GM12873 (cell line): ENCODE data around the gene LCE3E.

ENCODE experiments used
- TF ChIP-seq, protein P1 (sequence below): IDR thresholded peaks from 2 replicates; pipeline ENCODE4 v1.5.1; 2012; ENCODE audit warnings: low read depth, mild to moderate bottlenecking, moderate library complexity, low read length, control low read depth; ENCODE audit not compliant: insufficient read depth; ENCODE audit errors: missing control alignments

LCE3E gene

DNA sequence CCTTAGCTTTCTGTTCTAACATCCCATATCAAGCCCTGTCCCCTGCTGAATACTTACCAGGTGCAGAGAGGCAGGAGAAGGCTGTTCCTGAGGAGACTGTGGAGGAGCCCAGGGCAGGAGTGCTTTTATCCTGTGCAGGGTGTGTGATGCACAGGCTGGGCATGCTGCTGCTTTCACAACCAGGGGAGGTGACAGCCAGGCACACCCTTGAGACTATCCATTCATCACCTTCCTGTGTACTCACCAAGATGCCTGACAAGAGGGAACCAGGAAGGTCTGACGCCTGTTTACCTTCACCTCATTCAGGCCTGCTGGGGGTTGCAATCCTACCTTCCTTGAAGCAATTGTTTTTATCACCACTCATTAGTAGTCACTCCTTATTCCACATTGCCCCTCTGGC, at the start of gene LCE3E:
Gene LCE3E (minus strand): TSS at position 100 of the 400 bp plus-strand sequence. CDS start 572 bp downstream, outside the sequence.
- TF ChIP-seq, protein P1, sequence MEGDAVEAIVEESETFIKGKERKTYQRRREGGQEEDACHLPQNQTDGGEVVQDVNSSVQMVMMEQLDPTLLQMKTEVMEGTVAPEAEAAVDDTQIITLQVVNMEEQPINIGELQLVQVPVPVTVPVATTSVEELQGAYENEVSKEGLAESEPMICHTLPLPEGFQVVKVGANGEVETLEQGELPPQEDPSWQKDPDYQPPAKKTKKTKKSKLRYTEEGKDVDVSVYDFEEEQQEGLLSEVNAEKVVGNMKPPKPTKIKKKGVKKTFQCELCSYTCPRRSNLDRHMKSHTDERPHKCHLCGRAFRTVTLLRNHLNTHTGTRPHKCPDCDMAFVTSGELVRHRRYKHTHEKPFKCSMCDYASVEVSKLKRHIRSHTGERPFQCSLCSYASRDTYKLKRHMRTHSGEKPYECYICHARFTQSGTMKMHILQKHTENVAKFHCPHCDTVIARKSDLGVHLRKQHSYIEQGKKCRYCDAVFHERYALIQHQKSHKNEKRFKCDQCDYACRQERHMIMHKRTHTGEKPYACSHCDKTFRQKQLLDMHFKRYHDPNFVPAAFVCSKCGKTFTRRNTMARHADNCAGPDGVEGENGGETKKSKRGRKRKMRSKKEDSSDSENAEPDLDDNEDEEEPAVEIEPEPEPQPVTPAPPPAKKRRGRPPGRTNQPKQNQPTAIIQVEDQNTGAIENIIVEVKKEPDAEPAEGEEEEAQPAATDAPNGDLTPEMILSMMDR = no peak

DNA sequence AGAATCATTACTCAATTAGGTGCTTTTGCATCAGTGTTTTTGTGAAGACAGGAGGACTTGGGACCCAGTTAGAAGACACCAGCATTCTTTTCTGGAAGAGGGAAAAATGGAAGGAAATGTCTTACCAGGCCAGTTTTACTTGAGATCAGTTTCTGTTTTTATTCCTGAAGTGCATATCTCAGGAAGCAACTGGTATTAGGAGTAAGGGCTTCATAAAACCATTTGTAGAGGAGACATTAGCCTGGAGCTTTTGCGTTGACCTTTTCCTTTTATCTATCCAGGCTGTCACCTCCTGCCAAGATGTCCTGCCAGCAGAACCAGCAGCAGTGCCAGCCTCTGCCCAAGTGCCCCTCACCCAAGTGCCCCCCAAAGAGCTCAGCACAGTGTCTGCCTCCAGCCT, 46.9 kb upstream of the LCE3E start, which contains the start of gene LCE3B:
Gene LCE3B (plus strand): TSS at position 301 of the 400 bp plus-strand sequence. CDS start 0 bp downstream, at position 301.
- TF ChIP-seq, protein P1 = no peak

GRCh38 chr1:152599934-152600333, 33.4 kb upstream of the LCE3E start, which contains the start of gene LCE3C:
Gene LCE3C (plus strand): TSS chr1:152600234. CDS start chr1:152600732, 498 bp downstream.
- TF ChIP-seq, protein P1 = no peak

- TF ChIP-seq, protein P1 = no peak
These were observed 30.4 kb upstream of the LCE3E start for GRCh38 chr1:152596986-152597385.

DNA sequence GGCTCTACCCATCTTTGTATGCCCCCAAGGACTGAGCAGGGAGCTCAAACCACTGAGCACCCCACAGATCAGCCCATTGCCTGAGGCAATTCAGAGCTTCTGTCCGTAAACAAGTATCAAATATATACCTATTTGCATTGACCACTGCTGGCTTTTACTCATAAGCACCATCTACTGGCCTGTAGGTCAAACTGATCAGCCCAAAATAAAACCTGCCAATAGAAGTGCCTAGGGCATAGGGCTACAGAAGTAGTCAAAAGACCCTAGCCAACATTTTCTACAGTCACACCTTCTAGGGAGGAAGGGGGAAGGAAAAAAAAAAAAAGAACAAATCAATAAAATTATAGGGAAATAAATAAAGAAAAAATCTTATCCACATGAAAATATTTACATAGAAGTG, 19.0 kb upstream of the LCE3E start:
- TF ChIP-seq, protein P1 = peak; percentile 44

DNA sequence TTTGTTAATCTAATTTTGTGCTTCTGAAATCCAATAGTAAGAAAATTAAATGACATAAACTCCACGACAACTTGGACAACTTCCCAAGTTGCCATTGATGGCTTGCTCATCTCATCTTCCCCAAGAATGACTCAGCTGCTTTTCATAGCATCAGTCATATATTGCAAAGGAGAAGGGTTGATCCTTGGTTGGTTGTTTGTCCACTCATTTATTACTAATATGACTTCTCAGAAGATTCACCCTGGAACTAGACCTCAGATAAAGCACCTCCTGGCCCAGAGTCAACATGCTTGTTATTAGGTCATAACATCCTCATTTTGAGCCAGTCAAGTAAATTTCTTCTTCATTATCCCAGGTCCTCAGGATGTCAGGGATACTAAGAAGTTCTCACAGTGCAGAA, 16.1 kb upstream of the LCE3E start:
- TF ChIP-seq, protein P1 = no peak

GRCh38 chr1:152580433-152580832, 13.9 kb upstream of the LCE3E start, which contains the start of gene LCE3D:
Gene LCE3D (minus strand): TSS chr1:152580516. CDS start chr1:152579936, 580 bp downstream.
- TF ChIP-seq, protein P1 = no peak
